ENCODE measurements around the gene PPP1R12B. TPM values are rescaled to one million over a fixed set of nuclear protein-coding genes. Genes with fewer than 3 reads are reported as not detected.

PPP1R12B gene
- total and polyA plus RNA-seq, 2 donors (not counting 1 experiment from before 2014, with no cell fraction given) = 13.4 to 21.7 TPM

DNA sequence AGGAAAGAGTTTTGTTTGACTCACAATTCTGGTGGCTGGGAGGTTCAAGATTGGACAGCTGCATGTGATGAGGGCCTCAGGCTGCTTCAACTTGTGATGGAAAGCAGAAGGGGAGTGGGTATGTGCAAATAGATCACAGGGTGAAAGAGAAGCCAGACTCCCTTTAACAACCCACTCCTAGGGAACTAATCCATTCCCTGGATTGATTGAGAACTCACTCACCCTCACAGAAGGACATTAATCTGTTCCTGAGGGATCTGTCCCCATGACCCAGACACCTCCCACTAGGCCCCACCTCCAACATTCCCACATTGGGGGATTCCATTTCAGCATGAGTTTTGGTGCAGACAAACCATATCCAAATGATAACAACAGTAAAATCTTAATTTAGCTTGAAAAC lies 32.3 kb upstream of the PPP1R12B start:
- Histone ChIP-seq H3K27me3 (ENCODE audit: control insufficient read depth, insufficient read depth, low read length) (peaks cover 16% of the 10 kb centered on the region), H2AFZ (ENCODE audit: low read length) (no peak overlapping the region), H3K4me2 (ENCODE audit: extremely low read depth, insufficient read depth, low read length) (no peak overlapping the region), H3K9ac (ENCODE audit: insufficient read depth, low read length) (no peak overlapping the region), H3K4me1 (ENCODE audit: control insufficient read depth, extremely low read depth, insufficient read depth, low read length) (no peaks in the 10 kb centered on the region), H3K27ac (ENCODE audit: insufficient read depth, low read length) (no peak overlapping the region), H3K79me2 (ENCODE audit: control insufficient read depth, insufficient read depth, low read length) (no peaks in the 10 kb centered on the region), H3K36me3 (ENCODE audit: control insufficient read depth, insufficient read depth, low read length) (no peaks in the 10 kb centered on the region), H3K9me3 (ENCODE audit: control insufficient read depth, insufficient read depth, low read depth, low read length) (no peaks in the 10 kb centered on the region), H3K4me3 (replicated peaks in 1 of 4; ENCODE audit: control extremely low read depth in 1 of 4, insufficient read depth in 1 of 4, low read depth in 3 of 4, low read length in 4 of 4) (no peak overlapping the region), H4K20me1 (ENCODE audit: control insufficient read depth, extremely low read depth, insufficient read depth, low read length) (no peaks in the 10 kb centered on the region)
- TF ChIP-seq, protein P1, sequence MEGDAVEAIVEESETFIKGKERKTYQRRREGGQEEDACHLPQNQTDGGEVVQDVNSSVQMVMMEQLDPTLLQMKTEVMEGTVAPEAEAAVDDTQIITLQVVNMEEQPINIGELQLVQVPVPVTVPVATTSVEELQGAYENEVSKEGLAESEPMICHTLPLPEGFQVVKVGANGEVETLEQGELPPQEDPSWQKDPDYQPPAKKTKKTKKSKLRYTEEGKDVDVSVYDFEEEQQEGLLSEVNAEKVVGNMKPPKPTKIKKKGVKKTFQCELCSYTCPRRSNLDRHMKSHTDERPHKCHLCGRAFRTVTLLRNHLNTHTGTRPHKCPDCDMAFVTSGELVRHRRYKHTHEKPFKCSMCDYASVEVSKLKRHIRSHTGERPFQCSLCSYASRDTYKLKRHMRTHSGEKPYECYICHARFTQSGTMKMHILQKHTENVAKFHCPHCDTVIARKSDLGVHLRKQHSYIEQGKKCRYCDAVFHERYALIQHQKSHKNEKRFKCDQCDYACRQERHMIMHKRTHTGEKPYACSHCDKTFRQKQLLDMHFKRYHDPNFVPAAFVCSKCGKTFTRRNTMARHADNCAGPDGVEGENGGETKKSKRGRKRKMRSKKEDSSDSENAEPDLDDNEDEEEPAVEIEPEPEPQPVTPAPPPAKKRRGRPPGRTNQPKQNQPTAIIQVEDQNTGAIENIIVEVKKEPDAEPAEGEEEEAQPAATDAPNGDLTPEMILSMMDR (conservative IDR thresholded peaks at IDR 0.05 in 1 of 2, IDR thresholded peaks at IDR 0.05 in 1 of 2; ENCODE audit: low read depth in 1 of 2, low read length in 2 of 2) = no peak
- no peak for TF ChIP-seq EZH2 (IDR thresholded peaks at IDR 0.05; ENCODE audit: low read length, missing control alignments)
- no peak for DNase-seq (ENCODE audit: low read depth in 2 of 2)

DNA sequence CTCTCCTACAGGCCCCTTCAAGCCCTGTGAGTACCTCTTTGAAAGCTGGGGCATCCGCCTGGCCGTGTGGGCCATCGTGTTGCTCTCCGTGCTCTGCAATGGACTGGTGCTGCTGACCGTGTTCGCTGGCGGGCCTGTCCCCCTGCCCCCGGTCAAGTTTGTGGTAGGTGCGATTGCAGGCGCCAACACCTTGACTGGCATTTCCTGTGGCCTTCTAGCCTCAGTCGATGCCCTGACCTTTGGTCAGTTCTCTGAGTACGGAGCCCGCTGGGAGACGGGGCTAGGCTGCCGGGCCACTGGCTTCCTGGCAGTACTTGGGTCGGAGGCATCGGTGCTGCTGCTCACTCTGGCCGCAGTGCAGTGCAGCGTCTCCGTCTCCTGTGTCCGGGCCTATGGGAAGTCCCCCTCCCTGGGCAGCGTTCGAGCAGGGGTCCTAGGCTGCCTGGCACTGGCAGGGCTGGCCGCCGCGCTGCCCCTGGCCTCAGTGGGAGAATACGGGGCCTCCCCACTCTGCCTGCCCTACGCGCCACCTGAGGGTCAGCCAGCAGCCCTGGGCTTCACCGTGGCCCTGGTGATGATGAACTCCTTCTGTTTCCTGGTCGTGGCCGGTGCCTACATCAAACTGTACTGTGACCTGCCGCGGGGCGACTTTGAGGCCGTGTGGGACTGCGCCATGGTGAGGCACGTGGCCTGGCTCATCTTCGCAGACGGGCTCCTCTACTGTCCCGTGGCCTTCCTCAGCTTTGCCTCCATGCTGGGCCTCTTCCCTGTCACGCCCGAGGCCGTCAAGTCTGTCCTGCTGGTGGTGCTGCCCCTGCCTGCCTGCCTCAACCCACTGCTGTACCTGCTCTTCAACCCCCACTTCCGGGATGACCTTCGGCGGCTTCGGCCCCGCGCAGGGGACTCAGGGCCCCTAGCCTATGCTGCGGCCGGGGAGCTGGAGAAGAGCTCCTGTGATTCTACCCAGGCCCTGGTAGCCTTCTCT lies 30.3 kb upstream of the PPP1R12B start:
- no peaks in the 10 kb centered on the region for H3K9me3 ChIP-seq (ENCODE audit: control insufficient read depth, insufficient read depth, low read depth, low read length)
- H3K27me3 ChIP-seq (ENCODE audit: control insufficient read depth, insufficient read depth, low read length) = peaks cover 13% of the 10 kb centered on the region
- H3K27ac ChIP-seq (ENCODE audit: insufficient read depth, low read length) = no peak overlapping the region
- DNase-seq (ENCODE audit: low read depth in 2 of 2) = no peak
- H3K4me1 ChIP-seq (ENCODE audit: control insufficient read depth, extremely low read depth, insufficient read depth, low read length) = no peaks in the 10 kb centered on the region
- no peaks in the 10 kb centered on the region for H3K36me3 ChIP-seq (ENCODE audit: control insufficient read depth, insufficient read depth, low read length)
- H4K20me1 ChIP-seq (ENCODE audit: control insufficient read depth, extremely low read depth, insufficient read depth, low read length) = no peaks in the 10 kb centered on the region
- H3K9ac ChIP-seq (ENCODE audit: insufficient read depth, low read length) = no peak overlapping the region
- H2AFZ ChIP-seq (ENCODE audit: low read length) = no peak overlapping the region
- H3K4me2 ChIP-seq (ENCODE audit: extremely low read depth, insufficient read depth, low read length) = no peak overlapping the region
- H3K79me2 ChIP-seq (ENCODE audit: control insufficient read depth, insufficient read depth, low read length) = no peaks in the 10 kb centered on the region
- TF ChIP-seq, protein P1 (conservative IDR thresholded peaks at IDR 0.05 in 1 of 2, IDR thresholded peaks at IDR 0.05 in 1 of 2; ENCODE audit: low read depth in 1 of 2, low read length in 2 of 2) = no peak
- no peak for TF ChIP-seq EZH2 (IDR thresholded peaks at IDR 0.05; ENCODE audit: low read length, missing control alignments)
- no peak overlapping the region for H3K4me3 ChIP-seq (replicated peaks in 1 of 4; ENCODE audit: control extremely low read depth in 1 of 4, insufficient read depth in 1 of 4, low read depth in 3 of 4, low read length in 4 of 4)

DNA sequence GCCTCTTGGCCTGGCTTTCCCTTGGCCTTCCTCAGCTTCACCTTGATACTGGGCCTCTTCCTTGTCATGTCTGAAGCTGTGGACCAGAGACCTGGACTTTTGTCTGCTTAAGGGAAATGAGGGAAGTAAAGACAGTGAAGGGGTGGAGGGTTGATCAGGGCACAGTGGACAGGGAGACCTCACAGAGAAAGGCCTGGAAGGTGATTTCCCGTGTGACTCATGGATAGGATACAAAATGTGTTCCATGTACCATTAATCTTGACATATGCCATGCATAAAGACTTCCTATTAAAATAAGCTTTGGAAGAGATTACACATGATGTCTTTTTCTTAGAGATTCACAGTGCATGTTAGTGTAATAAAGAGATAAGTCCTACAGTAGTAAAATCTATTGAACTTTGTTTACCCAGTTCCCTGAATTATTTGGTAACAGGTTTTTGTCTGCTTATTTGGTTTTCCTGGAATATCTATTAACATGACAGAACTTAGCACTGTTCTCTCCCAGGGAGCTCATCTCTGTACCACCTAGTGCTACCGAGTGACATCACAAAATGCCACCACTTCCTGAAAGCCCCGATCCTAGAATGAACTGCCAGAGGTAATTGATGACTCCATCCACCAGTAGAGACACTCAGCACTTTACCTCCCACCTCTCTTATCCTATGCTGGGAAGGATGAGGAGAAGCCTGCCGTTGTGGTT lies 29.0 kb upstream of the PPP1R12B start:
- H3K4me3 ChIP-seq (replicated peaks in 1 of 4; ENCODE audit: control extremely low read depth in 1 of 4, insufficient read depth in 1 of 4, low read depth in 3 of 4, low read length in 4 of 4) = no peak overlapping the region
- no peaks in the 10 kb centered on the region for H3K36me3 ChIP-seq (ENCODE audit: control insufficient read depth, insufficient read depth, low read length)
- no peaks in the 10 kb centered on the region for H3K79me2 ChIP-seq (ENCODE audit: control insufficient read depth, insufficient read depth, low read length)
- H3K9ac ChIP-seq (ENCODE audit: insufficient read depth, low read length) = no peak overlapping the region
- no peak overlapping the region for H2AFZ ChIP-seq (ENCODE audit: low read length)
- no peak for DNase-seq (ENCODE audit: low read depth in 2 of 2)
- H3K4me2 ChIP-seq (ENCODE audit: extremely low read depth, insufficient read depth, low read length) = no peak overlapping the region
- no peaks in the 10 kb centered on the region for H3K9me3 ChIP-seq (ENCODE audit: control insufficient read depth, insufficient read depth, low read depth, low read length)
- H3K4me1 ChIP-seq (ENCODE audit: control insufficient read depth, extremely low read depth, insufficient read depth, low read length) = no peaks in the 10 kb centered on the region
- H4K20me1 ChIP-seq (ENCODE audit: control insufficient read depth, extremely low read depth, insufficient read depth, low read length) = no peaks in the 10 kb centered on the region
- H3K27me3 ChIP-seq (ENCODE audit: control insufficient read depth, insufficient read depth, low read length) = peaks cover 12% of the 10 kb centered on the region
- H3K27ac ChIP-seq (ENCODE audit: insufficient read depth, low read length) = no peak overlapping the region
- TF ChIP-seq EZH2 (IDR thresholded peaks at IDR 0.05; ENCODE audit: low read length, missing control alignments) = no peak
- TF ChIP-seq, protein P1 (conservative IDR thresholded peaks at IDR 0.05 in 1 of 2, IDR thresholded peaks at IDR 0.05 in 1 of 2; ENCODE audit: low read depth in 1 of 2, low read length in 2 of 2) = no peak
